ENCODE results near the gene TRIM5.
"Not testable (repeated sequence)": the region's sequence is repeated elsewhere in the genome, so short reads cannot be mapped to it uniquely, and the experiment has no call there.

TRIM5 gene

DNA sequence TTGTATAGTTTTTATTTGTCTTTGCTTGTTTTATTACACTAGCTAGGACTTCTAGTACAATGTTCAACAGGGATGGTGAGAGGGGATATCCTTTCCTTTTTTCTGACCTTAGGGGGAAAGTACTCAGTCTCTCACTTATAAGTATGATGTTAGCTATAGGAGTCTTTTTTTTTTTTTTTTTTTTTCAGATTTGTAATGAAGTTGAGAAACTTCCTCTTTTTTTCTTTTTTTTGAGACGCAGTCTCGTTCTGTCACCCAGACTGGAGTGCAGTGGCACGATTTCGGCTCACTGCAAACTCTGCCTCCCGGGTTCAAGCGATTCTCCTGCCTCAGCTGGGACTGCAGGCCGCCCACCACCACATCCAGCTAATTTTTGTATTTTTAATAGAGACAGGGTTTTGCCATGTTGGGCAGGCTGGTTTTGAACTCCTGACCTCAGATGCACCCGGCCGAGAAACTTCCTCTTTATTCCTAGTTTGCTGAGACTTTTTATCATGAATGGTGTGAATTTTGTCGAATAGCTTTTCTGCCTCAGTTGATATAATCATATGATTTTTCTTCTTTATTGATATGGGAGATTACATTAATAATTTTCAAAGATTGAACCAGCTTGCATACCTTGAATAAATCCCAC is 15.7 kb upstream of the TRIM5 start:
- Histone ChIP-seq H3K9me3 (ENCODE audit: control insufficient read depth, low read length) (no peaks in the 10 kb centered on the region), H3K4me3 (ENCODE audit: low read length) (no peak overlapping the region), H3K27me3 (ENCODE audit: control insufficient read depth, insufficient read depth, low read length) (no peaks in the 10 kb centered on the region), H3K4me1 (ENCODE audit: control insufficient read depth, insufficient read depth, low read length) (no peaks in the 10 kb centered on the region), H3K9ac (ENCODE audit: low read length) (no peak overlapping the region), H3K36me3 (ENCODE audit: control insufficient read depth, insufficient read depth, low read length) (no peaks in the 10 kb centered on the region)

- Histone ChIP-seq H3K9me3 (ENCODE audit: control insufficient read depth, low read length) (no peaks in the 10 kb centered on the region), H3K9ac (ENCODE audit: low read length) (no peak overlapping the region), H3K36me3 (ENCODE audit: control insufficient read depth, insufficient read depth, low read length) (no peaks in the 10 kb centered on the region)
These were observed 13.4 kb upstream of the TRIM5 start for GRCh38 chr11:5698281-5698680.

DNA sequence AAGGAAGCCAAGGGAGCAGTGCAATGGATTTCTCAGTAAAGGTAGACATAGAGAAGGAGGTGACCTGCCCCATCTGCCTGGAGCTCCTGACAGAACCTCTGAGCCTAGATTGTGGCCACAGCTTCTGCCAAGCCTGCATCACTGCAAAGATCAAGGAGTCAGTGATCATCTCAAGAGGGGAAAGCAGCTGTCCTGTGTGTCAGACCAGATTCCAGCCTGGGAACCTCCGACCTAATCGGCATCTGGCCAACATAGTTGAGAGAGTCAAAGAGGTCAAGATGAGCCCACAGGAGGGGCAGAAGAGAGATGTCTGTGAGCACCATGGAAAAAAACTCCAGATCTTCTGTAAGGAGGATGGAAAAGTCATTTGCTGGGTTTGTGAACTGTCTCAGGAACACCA is 11.3 kb upstream of the TRIM5 start:
- Histone ChIP-seq H3K9ac (ENCODE audit: low read length) (no peak overlapping the region), H3K4me1 (ENCODE audit: control insufficient read depth, insufficient read depth, low read length) (no peaks in the 10 kb centered on the region), H3K4me3 (ENCODE audit: low read length) (no peak overlapping the region), H3K36me3 (ENCODE audit: control insufficient read depth, insufficient read depth, low read length) (no peaks in the 10 kb centered on the region), H3K27me3 (ENCODE audit: control insufficient read depth, insufficient read depth, low read length) (no peaks in the 10 kb centered on the region), H3K9me3 (ENCODE audit: control insufficient read depth, low read length) (no peaks in the 10 kb centered on the region)

More at GRCh38 chr11:5698281-5698680, 13.4 kb upstream of the TRIM5 start:
- Histone ChIP-seq H3K4me3 (ENCODE audit: low read length) (no peak overlapping the region), H3K27me3 (ENCODE audit: control insufficient read depth, insufficient read depth, low read length) (no peaks in the 10 kb centered on the region), H3K4me1 (ENCODE audit: control insufficient read depth, insufficient read depth, low read length) (no peaks in the 10 kb centered on the region)

- H3K36me3 ChIP-seq (ENCODE audit: control insufficient read depth, insufficient read depth, low read length): no peaks in the 10 kb centered on the region
- H3K9me3 ChIP-seq (ENCODE audit: control insufficient read depth, low read length): no peaks in the 10 kb centered on the region
- H3K4me1 ChIP-seq (ENCODE audit: control insufficient read depth, insufficient read depth, low read length): no peaks in the 10 kb centered on the region
These were observed 10.7 kb upstream of the TRIM5 start for GRCh38 chr11:5695580-5695979.

GRCh38 chr11:5694642-5695041 is 9.8 kb upstream of the TRIM5 start:
- no peak overlapping the region for H3K9ac ChIP-seq (ENCODE audit: low read length)
- H3K4me3 ChIP-seq (ENCODE audit: low read length): no peak overlapping the region
- H3K9me3 ChIP-seq (ENCODE audit: control insufficient read depth, low read length): no peaks in the 10 kb centered on the region
- H3K27me3 ChIP-seq (ENCODE audit: control insufficient read depth, insufficient read depth, low read length): no peaks in the 10 kb centered on the region
- H3K36me3 ChIP-seq (ENCODE audit: control insufficient read depth, insufficient read depth, low read length): no peaks in the 10 kb centered on the region
- H3K4me1 ChIP-seq (ENCODE audit: control insufficient read depth, insufficient read depth, low read length): peaks cover 3% of the 10 kb centered on the region

More at GRCh38 chr11:5695580-5695979, 10.7 kb upstream of the TRIM5 start:
- H3K27me3 ChIP-seq (ENCODE audit: control insufficient read depth, insufficient read depth, low read length): no peaks in the 10 kb centered on the region
- H3K4me3 ChIP-seq (ENCODE audit: low read length): no peak overlapping the region
- H3K9ac ChIP-seq (ENCODE audit: low read length): no peak overlapping the region

DNA sequence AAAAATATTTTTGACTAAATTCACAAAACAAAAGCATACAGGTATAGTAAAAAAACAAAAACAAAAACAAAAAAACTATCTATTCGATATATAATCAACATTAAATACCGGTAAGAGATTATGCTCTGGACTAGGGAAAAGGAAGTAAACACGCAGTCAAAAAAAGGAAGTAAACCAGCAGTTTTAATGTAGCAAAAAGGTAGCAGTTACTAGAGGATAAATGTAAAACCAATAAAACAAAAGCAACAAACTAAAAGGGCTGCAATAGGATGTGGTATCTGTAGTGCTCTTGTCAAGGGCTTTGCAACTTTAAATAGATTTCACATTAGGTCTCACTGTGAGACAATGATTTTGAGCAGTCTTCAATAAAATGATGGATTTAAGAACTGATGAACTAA is 7.1 kb upstream of the TRIM5 start:
- H3K4me1 ChIP-seq (ENCODE audit: control insufficient read depth, insufficient read depth, low read length): peaks cover 12% of the 10 kb centered on the region
- no peak overlapping the region for H3K9ac ChIP-seq (ENCODE audit: low read length)
- no peak overlapping the region for H3K4me3 ChIP-seq (ENCODE audit: low read length)

DNA sequence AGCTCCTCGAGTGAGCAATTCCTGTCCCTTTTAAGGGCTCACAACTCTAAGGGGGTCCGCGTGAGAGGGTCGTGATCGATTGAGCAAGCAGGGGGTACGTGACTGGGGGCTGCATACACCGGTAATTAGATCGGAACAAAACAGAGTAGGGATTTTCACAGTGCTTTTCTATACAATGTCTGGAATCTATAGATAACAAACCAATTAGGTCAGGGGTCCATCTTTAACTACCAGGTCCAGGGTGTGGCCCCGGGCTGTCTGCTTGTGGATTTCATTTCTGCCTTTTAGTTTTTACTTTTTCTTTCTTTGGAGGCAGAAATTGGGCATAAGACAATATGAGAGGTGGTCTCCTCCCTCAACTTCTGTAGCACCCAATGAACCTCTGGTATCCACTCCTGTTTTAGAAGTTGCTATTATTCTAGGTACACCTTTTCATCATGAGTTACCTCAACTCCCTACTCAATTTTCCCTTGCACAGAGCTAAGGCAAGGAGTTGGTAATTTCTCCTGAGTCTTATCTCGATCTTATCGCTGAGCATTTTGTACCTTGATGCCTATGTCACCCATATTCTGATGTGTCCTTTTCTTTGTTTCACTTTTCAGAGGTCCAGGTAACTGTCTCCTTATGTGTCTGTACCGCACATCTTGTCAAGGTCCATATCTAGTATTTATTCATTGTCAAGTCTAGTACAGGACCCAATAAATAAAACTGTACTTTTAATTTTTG is 6.5 kb upstream of the TRIM5 start:
- not testable (repeated sequence) for H3K4me3 ChIP-seq (ENCODE audit: low read length); H3K27me3 ChIP-seq (ENCODE audit: control insufficient read depth, insufficient read depth, low read length); H3K36me3 ChIP-seq (ENCODE audit: control insufficient read depth, insufficient read depth, low read length); H3K9me3 ChIP-seq (ENCODE audit: control insufficient read depth, low read length)
- Histone ChIP-seq H3K4me1 (ENCODE audit: control insufficient read depth, insufficient read depth, low read length) (peaks cover 12% of the 10 kb centered on the region), H3K9ac (ENCODE audit: low read length) (peak overlapping the region; percentile 88)

More for the DNA sequence above, 7.1 kb upstream of the TRIM5 start:
- no peaks in the 10 kb centered on the region for H3K9me3 ChIP-seq (ENCODE audit: control insufficient read depth, low read length)
- no peaks in the 10 kb centered on the region for H3K27me3 ChIP-seq (ENCODE audit: control insufficient read depth, insufficient read depth, low read length)
- no peaks in the 10 kb centered on the region for H3K36me3 ChIP-seq (ENCODE audit: control insufficient read depth, insufficient read depth, low read length)

DNA sequence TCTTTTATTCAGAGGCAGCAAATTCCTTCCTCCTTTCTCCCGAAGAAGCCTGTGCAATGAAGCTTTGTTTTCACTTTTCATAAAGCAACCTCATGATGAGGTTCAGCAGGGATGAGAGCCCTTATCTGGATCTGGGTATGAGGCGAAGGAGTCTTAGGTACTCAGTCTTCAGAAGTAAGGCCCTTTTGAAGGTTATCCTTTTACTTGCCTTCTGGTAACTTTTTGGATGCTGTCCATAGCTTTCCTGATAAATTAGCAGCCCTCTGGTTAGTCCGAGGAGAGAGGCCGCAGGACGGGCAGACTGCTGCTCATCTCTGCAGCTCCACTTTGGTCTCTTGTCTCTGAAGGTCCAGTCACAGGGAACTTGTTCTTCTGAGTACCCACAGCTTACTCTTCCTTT is 5.9 kb upstream of the TRIM5 start:
- Histone ChIP-seq H3K9ac (ENCODE audit: low read length) (peak overlapping the region; percentile 88), H3K9me3 (ENCODE audit: control insufficient read depth, low read length) (no peaks in the 10 kb centered on the region), H3K4me1 (ENCODE audit: control insufficient read depth, insufficient read depth, low read length) (peaks cover 12% of the 10 kb centered on the region), H3K27me3 (ENCODE audit: control insufficient read depth, insufficient read depth, low read length) (no peaks in the 10 kb centered on the region), H3K36me3 (ENCODE audit: control insufficient read depth, insufficient read depth, low read length) (no peaks in the 10 kb centered on the region), H3K4me3 (ENCODE audit: low read length) (peak overlapping the region; percentile 3)

DNA sequence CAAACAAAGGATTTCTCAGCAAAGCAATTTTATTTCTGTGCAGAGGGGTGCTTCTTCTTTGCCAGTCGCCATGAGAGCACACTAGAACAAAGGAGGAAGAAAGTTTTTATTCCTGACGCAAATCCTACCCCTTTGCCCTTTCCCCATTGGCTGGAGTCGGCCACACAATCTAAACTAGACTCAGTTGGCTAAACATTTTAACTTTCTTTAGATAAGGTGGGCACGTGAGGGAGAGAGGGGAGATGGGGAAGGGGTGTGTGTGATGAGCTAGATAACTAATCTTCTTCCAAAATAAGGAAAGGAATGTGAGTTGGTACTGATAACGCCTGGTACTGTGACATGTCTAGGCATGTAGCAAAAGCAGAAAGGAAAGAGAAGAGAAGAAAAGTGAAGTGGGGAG is 5.3 kb upstream of the TRIM5 start:
- Histone ChIP-seq H3K4me3 (ENCODE audit: low read length) (peak overlapping the region; percentile 48), H3K9me3 (ENCODE audit: control insufficient read depth, low read length) (no peaks in the 10 kb centered on the region), H3K4me1 (ENCODE audit: control insufficient read depth, insufficient read depth, low read length) (peaks cover 14% of the 10 kb centered on the region), H3K36me3 (ENCODE audit: control insufficient read depth, insufficient read depth, low read length) (no peaks in the 10 kb centered on the region), H3K27me3 (ENCODE audit: control insufficient read depth, insufficient read depth, low read length) (no peaks in the 10 kb centered on the region), H3K9ac (ENCODE audit: low read length) (peak overlapping the region; percentile 88)

DNA sequence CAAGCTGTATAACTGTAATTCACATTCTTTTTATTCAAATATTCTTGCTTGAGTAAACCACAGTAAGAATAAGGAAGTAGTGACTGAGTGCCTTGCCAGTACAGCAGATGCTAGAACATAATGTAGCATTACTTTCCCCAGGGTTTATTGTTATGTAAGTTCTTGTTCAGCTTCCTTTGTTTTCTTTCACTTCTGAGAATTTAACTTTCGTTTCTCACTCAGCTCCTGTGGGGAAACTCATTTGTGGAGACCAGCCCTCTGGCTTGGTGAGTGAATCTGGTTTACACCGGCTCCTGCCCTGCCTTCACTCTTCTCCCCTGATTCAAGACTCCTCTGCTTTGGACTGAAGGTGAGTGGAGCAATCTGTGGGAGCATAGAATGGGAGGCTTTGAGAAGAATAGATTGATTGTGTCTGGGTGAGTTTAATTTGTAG is 4.7 kb upstream of the TRIM5 start, which contains the start of gene TRIM22:
TRIM22 (plus strand) TSS at position 240 of the 433 bp plus-strand sequence. CDS start 6,443 bp downstream, outside the sequence.
- Histone ChIP-seq H3K27me3 (ENCODE audit: control insufficient read depth, insufficient read depth, low read length) (no peaks in the 10 kb centered on the region), H3K9me3 (ENCODE audit: control insufficient read depth, low read length) (no peaks in the 10 kb centered on the region), H3K36me3 (ENCODE audit: control insufficient read depth, insufficient read depth, low read length) (no peaks in the 10 kb centered on the region), H3K4me3 (ENCODE audit: low read length) (peak within 1 kb of the TSS; percentile 48), H3K9ac (ENCODE audit: low read length) (peak within 1 kb of the TSS; percentile 88), H3K4me1 (ENCODE audit: control insufficient read depth, insufficient read depth, low read length) (peaks cover 16% of the 10 kb centered on the region)

- Histone ChIP-seq H3K4me3 (ENCODE audit: low read length) (no peak overlapping the region), H3K9ac (ENCODE audit: low read length) (no peak overlapping the region), H3K4me1 (ENCODE audit: control insufficient read depth, insufficient read depth, low read length) (peaks cover 22% of the 10 kb centered on the region), H3K9me3 (ENCODE audit: control insufficient read depth, low read length) (no peaks in the 10 kb centered on the region), H3K36me3 (ENCODE audit: control insufficient read depth, insufficient read depth, low read length) (no peaks in the 10 kb centered on the region), H3K27me3 (ENCODE audit: control insufficient read depth, insufficient read depth, low read length) (no peaks in the 10 kb centered on the region)
These were observed 3.6 kb upstream of the TRIM5 start for GRCh38 chr11:5688482-5688881.

DNA sequence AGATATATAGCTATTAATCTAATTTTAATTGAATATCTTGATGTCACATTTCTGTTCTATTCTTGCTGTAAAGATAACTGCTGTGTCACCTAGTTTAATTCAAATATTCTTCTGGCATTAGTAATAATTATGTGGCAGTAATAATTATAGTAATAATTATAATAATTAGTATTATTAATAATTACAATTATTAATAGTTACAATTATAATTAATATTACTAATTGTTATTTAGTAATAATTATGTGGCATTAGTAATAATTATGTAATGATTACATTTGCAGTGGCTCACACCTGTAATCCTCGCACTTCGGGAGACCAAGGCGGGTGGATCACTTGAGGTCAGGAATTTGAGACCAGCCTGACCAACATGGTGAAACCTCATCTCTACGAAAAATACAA is 1.6 kb upstream of the TRIM5 start:
- Histone ChIP-seq H3K9me3 (ENCODE audit: control insufficient read depth, low read length) (no peaks in the 10 kb centered on the region), H3K4me1 (ENCODE audit: control insufficient read depth, insufficient read depth, low read length) (peaks cover 22% of the 10 kb centered on the region), H3K27me3 (ENCODE audit: control insufficient read depth, insufficient read depth, low read length) (no peaks in the 10 kb centered on the region), H3K4me3 (ENCODE audit: low read length) (no peak overlapping the region), H3K9ac (ENCODE audit: low read length) (no peak overlapping the region), H3K36me3 (ENCODE audit: control insufficient read depth, insufficient read depth, low read length) (no peaks in the 10 kb centered on the region)
